NCI-H1105 (cell line): ENCODE measurements around the gene CYLC1.

ENCODE experiments used
- DNase-seq: peaks from one replicate; lab custom pipeline; 2025; lab: John Stamatoyannopoulos, UW

Gene CYLC1, protein sequence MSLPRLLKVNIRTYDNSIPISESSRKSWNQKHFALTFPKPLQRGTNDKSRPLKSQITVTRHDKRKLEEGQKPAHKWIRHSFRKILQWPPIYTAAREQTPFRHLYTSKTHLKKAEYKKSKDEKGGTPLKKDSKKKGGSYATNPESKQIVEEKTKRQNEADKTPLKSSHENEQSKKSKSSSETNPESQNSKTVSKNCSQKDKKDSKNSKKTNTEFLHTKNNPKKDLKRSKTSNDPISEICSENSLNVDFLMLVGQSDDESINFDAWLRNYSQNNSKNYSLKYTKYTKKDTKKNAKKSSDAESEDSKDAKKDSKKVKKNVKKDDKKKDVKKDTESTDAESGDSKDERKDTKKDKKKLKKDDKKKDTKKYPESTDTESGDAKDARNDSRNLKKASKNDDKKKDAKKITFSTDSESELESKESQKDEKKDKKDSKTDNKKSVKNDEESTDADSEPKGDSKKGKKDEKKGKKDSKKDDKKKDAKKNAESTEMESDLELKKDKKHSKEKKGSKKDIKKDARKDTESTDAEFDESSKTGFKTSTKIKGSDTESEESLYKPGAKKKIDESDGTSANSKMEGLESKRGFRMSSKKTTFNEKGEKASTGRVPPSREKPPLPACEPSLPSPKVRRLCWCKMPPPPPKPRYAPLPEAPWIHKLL

DNA sequence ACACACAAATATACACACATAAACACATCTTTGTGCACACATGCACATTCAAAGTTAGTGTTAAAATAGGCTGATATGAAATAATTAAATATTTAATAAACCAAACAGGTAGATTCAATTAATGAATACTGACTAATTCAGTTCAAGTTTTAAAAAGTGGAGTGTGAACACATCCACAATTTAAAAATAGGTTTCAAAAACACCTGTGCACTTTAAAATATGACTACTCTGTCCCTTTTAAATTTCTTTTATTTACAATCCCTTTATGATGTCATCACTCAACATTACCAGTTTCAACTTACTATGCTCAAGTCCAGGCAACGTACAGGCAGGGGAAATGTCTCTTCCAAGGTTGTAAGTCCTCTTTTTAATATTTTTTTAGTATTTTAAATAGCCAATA is at the start of gene CYLC1:
Gene CYLC1 (plus strand): TSS at position 301 of the 400 bp plus-strand sequence. CDS start 37 bp downstream, at position 338.
- DNase-seq = no peak

- DNase-seq = no peak
Measured at GRCh38 chrX:83819304-83819703, 41.6 kb upstream of the CYLC1 start.

- DNase-seq = no peak
Measured at GRCh38 chrX:83829874-83830273, 31.1 kb upstream of the CYLC1 start.

DNA sequence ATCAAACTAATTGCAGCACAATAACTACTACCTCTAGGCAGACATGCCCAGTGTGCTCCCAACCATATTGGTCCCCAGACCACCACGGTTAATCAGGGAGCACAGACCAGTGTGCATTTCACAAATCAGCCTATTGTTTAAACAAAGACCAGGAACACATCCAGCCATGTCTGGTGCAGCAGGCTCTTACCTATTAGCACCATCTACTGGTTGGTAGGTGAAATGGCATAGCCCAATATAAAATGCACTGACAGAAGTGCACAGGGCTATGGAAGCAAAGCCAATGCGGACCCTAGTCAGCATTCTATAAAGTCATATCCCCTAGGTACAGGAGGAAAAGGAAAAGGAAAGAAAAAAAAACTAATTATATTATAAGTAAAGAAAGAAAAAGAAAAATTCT is 15.5 kb upstream of the CYLC1 start:
- DNase-seq = peak; percentile 9

- no peak for DNase-seq
Measured at GRCh38 chrX:83847339-83847738, 13.6 kb upstream of the CYLC1 start.

GRCh38 chrX:83888585-83888984 is 27.6 kb downstream of the CYLC1 start:
- no peak for DNase-seq

DNA sequence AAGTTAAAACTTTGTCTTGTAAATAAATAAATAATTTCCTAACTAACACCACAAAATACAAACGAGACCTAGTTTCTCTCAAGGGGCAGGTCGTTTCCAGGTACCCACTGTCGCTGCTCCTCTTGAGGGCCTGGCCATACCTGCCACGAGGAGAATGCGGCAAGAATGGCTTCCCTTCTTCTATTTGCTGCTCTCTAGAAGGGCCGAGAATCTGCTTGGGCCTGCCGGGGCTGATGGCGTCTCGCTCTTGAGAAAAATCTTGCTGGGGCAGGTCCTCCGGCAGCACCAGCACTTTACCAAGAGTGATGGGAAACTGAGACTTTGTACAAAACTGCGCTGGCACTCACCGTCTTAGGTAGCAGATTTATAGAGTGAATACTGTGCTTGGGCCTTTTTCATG is 31.5 kb downstream of the CYLC1 start:
- no peak for DNase-seq

DNA sequence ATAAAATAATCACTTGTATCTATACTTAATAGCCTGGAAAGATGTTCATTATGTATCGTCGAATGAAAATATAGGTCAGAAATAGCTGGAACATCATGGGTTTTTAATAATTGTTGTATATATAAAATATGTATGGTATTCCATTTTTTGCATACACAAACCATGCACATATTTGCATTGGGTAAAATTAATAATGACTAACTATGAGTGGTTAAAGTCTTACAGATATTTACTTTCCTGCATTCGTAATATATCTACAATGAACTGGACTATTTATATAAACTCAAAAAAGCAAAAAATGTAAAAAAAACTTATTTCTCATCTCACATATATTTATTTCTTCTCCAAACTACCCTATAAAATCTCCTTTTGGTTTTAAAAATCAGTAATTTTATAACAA is 46.0 kb downstream of the CYLC1 start:
- no peak for DNase-seq

GRCh38 chrX:83916525-83916924 is 55.6 kb downstream of the CYLC1 start:
- DNase-seq = no peak

- DNase-seq = no peak
Measured at GRCh38 chrX:83934220-83934619, 73.3 kb downstream of the CYLC1 start.
